ENCODE measurements around the gene CTDNEP1. TPM values are rescaled to one million over a fixed set of nuclear protein-coding genes. Genes with fewer than 3 reads are reported as not detected.

Gene CTDNEP1
- 16.7 and 21.2 TPM in 2 replicates for total RNA-seq (ENCODE audit: low replicate concordance)

GRCh38 chr17:7251661-7252175, at the start of gene CTDNEP1:
CTDNEP1 (minus strand) TSS chr17:7251734; CDS start chr17:7251296, 438 bp downstream.

GRCh38 chr17:7294614-7295153, 43.1 kb upstream of the CTDNEP1 start, which contains the start of gene YBX2:
YBX2 (minus strand) TSS chr17:7294639; CDS start chr17:7294500, 139 bp downstream.

GRCh38 chr17:7281074-7281952, 29.8 kb upstream of the CTDNEP1 start, which contains the start of gene SLC2A4:
SLC2A4 (plus strand) TSS chr17:7281718; CDS start chr17:7281935, 217 bp downstream.

GRCh38 chr17:7262192-7262934, 10.8 kb upstream of the CTDNEP1 start, which contains the start of gene CLDN7:
CLDN7 (minus strand) TSS chr17:7262478; CDS start chr17:7262043, 435 bp downstream.

GRCh38 chr17:7252176-7253043, 876 bp upstream of the CTDNEP1 start, which contains the start of gene ELP5:
ELP5 (plus strand) TSS chr17:7252215; CDS start chr17:7252551, 336 bp downstream.

GRCh38 chr17:7241783-7242716, 9.5 kb downstream of the CTDNEP1 start, which contains the start of gene GABARAP:
GABARAP (minus strand) TSS chr17:7242449; CDS start chr17:7242330, 119 bp downstream.

GRCh38 chr17:7239091-7240027, 12.2 kb downstream of the CTDNEP1 start, which contains the start of gene PHF23:
PHF23 (minus strand) TSS chr17:7239457; CDS start chr17:7239279, 178 bp downstream.

GRCh38 chr17:7234083-7234951, 17.2 kb downstream of the CTDNEP1 start, which contains the start of gene DVL2:
DVL2 (minus strand) TSS chr17:7234517; CDS start chr17:7234262, 255 bp downstream.

GRCh38 chr17:7219812-7220592, 31.5 kb downstream of the CTDNEP1 start, which contains the start of the genes ACADVL and DLG4:
ACADVL (plus strand) TSS chr17:7219938; CDS start chr17:7219985, 47 bp downstream.
DLG4 (minus strand) TSS chr17:7219836.

Other genes starting within 250 kb of the CTDNEP1 start
- gene RNASEK, start 239.1 kb downstream of the CTDNEP1 start, total RNA-seq (ENCODE audit: low replicate concordance), result 23.3 and 44.7 TPM in 2 replicates
- 0.30 and 0.47 TPM in 2 replicates for gene BCL6B, start 228.7 kb downstream of the CTDNEP1 start, total RNA-seq (ENCODE audit: low replicate concordance)
- 0.12 and 0.23 TPM in 2 replicates for gene SLC16A13, start 215.7 kb downstream of the CTDNEP1 start, total RNA-seq (ENCODE audit: low replicate concordance)
- gene SLC16A11, start 207.6 kb downstream of the CTDNEP1 start, total RNA-seq (ENCODE audit: low replicate concordance), result 0.08 and 0.12 TPM in 2 replicates
- 0.70 TPM in 1 of 2 replicates, not detected in the other for gene CLEC10A, start 171.5 kb downstream of the CTDNEP1 start, total RNA-seq (ENCODE audit: low replicate concordance)
- not detected in 2 replicates for gene ASGR2, start 136.9 kb downstream of the CTDNEP1 start, total RNA-seq (ENCODE audit: low replicate concordance)
- gene ASGR1, start 72.4 kb downstream of the CTDNEP1 start, total RNA-seq (ENCODE audit: low replicate concordance), result under 0.01 and 0.68 TPM in 2 replicates
- 8.3 and 20.8 TPM in 2 replicates for gene DLG4, start 31.9 kb downstream of the CTDNEP1 start, total RNA-seq (ENCODE audit: low replicate concordance)
- 248 and 288 TPM in 2 replicates for gene ACADVL, start 31.8 kb downstream of the CTDNEP1 start, total RNA-seq (ENCODE audit: low replicate concordance)
- 56.3 and 89.0 TPM in 2 replicates for gene DVL2, start 17.2 kb downstream of the CTDNEP1 start, total RNA-seq (ENCODE audit: low replicate concordance)
- 38.3 and 41.2 TPM in 2 replicates for gene PHF23, start 12.3 kb downstream of the CTDNEP1 start, total RNA-seq (ENCODE audit: low replicate concordance)
- 180 and 222 TPM in 2 replicates for gene GABARAP, start 9.3 kb downstream of the CTDNEP1 start, total RNA-seq (ENCODE audit: low replicate concordance)
- gene ELP5, start 481 bp upstream of the CTDNEP1 start, total RNA-seq (ENCODE audit: low replicate concordance), result 20.6 and 25.9 TPM in 2 replicates
- gene CLDN7, start 10.7 kb upstream of the CTDNEP1 start, total RNA-seq (ENCODE audit: low replicate concordance), result 0.70 and 1.6 TPM in 2 replicates
- 0.08 and 0.12 TPM in 2 replicates for gene SLC2A4, start 30.0 kb upstream of the CTDNEP1 start, total RNA-seq (ENCODE audit: low replicate concordance)
- gene YBX2, start 42.9 kb upstream of the CTDNEP1 start, total RNA-seq (ENCODE audit: low replicate concordance), result not detected in 2 replicates
- 688 and 774 TPM in 2 replicates for gene EIF5A, start 55.9 kb upstream of the CTDNEP1 start, total RNA-seq (ENCODE audit: low replicate concordance)
- gene GPS2, start 63.6 kb upstream of the CTDNEP1 start, total RNA-seq (ENCODE audit: low replicate concordance), result 21.7 and 32.9 TPM in 2 replicates
- 16.8 and 28.4 TPM in 2 replicates for gene NEURL4, start 77.6 kb upstream of the CTDNEP1 start, total RNA-seq (ENCODE audit: low replicate concordance)
- gene ACAP1, start 84.8 kb upstream of the CTDNEP1 start, total RNA-seq (ENCODE audit: low replicate concordance), result 1.3 and 4.3 TPM in 2 replicates
- 4.9 and 10.4 TPM in 2 replicates for gene KCTD11, start 100.4 kb upstream of the CTDNEP1 start, total RNA-seq (ENCODE audit: low replicate concordance)
- not detected in 2 replicates for gene TMEM95, start 103.4 kb upstream of the CTDNEP1 start, total RNA-seq (ENCODE audit: low replicate concordance)
- gene TNK1, start 129.4 kb upstream of the CTDNEP1 start, total RNA-seq (ENCODE audit: low replicate concordance), result 0.08 and 0.35 TPM in 2 replicates
- gene PLSCR3, start 142.8 kb upstream of the CTDNEP1 start, total RNA-seq (ENCODE audit: low replicate concordance), result 8.5 and 23.2 TPM in 2 replicates
- 42.7 and 135 TPM in 2 replicates for gene TMEM256, start 152.4 kb upstream of the CTDNEP1 start, total RNA-seq (ENCODE audit: low replicate concordance)
- 3.7 and 5.0 TPM in 2 replicates for gene NLGN2, start 156.1 kb upstream of the CTDNEP1 start, total RNA-seq (ENCODE audit: low replicate concordance)
- gene SPEM1, start 168.6 kb upstream of the CTDNEP1 start, total RNA-seq (ENCODE audit: low replicate concordance), result not detected in 2 replicates
- gene SPEM2, start 173.9 kb upstream of the CTDNEP1 start, total RNA-seq (ENCODE audit: low replicate concordance), result not detected in 2 replicates
- gene SPEM3, start 177.1 kb upstream of the CTDNEP1 start, total RNA-seq (ENCODE audit: low replicate concordance), result not detected in 2 replicates
- gene TMEM102, start 183.7 kb upstream of the CTDNEP1 start, total RNA-seq (ENCODE audit: low replicate concordance), result 0.94 and 4.4 TPM in 2 replicates
- 2.6 and 5.4 TPM in 2 replicates for gene FGF11, start 187.8 kb upstream of the CTDNEP1 start, total RNA-seq (ENCODE audit: low replicate concordance)
- 7.1 and 9.6 TPM in 2 replicates for gene CHRNB1, start 193.3 kb upstream of the CTDNEP1 start, total RNA-seq (ENCODE audit: low replicate concordance)
- gene ZBTB4, start 227.9 kb upstream of the CTDNEP1 start, total RNA-seq (ENCODE audit: low replicate concordance), result 9.2 and 9.8 TPM in 2 replicates
- gene SLC35G6, start 229.7 kb upstream of the CTDNEP1 start, total RNA-seq (ENCODE audit: low replicate concordance), result not detected in 2 replicates
- 62.8 and 87.6 TPM in 2 replicates for gene POLR2A, start 232.6 kb upstream of the CTDNEP1 start, total RNA-seq (ENCODE audit: low replicate concordance)